Measurements from ENCODE around the gene KIAA1549. TPM values are rescaled to one million over a fixed set of nuclear protein-coding genes. Genes with fewer than 3 reads are reported as not detected.

KIAA1549 gene
- polyA plus RNA-seq, 1 donor (not counting 4 experiments of a cell fraction or from before 2014, with no cell fraction given) = 1.1 TPM

- H2AFZ ChIP-seq (ENCODE audit: control insufficient read depth, low read length) = no peak overlapping the region
- H3K9me1 ChIP-seq (ENCODE audit: control insufficient read depth, extremely low read depth, insufficient read depth, low read length) = no peaks in the 10 kb centered on the region
- TF ChIP-seq, protein P1, sequence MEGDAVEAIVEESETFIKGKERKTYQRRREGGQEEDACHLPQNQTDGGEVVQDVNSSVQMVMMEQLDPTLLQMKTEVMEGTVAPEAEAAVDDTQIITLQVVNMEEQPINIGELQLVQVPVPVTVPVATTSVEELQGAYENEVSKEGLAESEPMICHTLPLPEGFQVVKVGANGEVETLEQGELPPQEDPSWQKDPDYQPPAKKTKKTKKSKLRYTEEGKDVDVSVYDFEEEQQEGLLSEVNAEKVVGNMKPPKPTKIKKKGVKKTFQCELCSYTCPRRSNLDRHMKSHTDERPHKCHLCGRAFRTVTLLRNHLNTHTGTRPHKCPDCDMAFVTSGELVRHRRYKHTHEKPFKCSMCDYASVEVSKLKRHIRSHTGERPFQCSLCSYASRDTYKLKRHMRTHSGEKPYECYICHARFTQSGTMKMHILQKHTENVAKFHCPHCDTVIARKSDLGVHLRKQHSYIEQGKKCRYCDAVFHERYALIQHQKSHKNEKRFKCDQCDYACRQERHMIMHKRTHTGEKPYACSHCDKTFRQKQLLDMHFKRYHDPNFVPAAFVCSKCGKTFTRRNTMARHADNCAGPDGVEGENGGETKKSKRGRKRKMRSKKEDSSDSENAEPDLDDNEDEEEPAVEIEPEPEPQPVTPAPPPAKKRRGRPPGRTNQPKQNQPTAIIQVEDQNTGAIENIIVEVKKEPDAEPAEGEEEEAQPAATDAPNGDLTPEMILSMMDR (optimal IDR thresholded peaks at IDR 0.05 in 1 of 3, IDR thresholded peaks at IDR 0.05 in 1 of 3, conservative IDR thresholded peaks at IDR 0.05 in 1 of 3; ENCODE audit: extremely low read depth in 1 of 3, insufficient read depth in 2 of 3, low read length in 3 of 3) = no peak
- TF ChIP-seq EZH2 (IDR thresholded peaks at IDR 0.05; ENCODE audit: low read length) = no peak
- H3K4me1 ChIP-seq (ENCODE audit: control insufficient read depth, extremely low read depth, insufficient read depth, low read length) = no peaks in the 10 kb centered on the region
- H3K27me3 ChIP-seq (ENCODE audit: control insufficient read depth, extremely low read depth, insufficient read depth, low read length) = no peaks in the 10 kb centered on the region
- no peaks in the 10 kb centered on the region for H3K36me3 ChIP-seq (ENCODE audit: control insufficient read depth in 2 of 2, extremely low read depth in 1 of 2, insufficient read depth in 2 of 2, low read length in 2 of 2)
- dilution Hi-C loops (cut with MboI; ENCODE audit: extremely low pct_ligation_motif_present, low sequenced_read_pairs) = no loop called here
- H3K79me2 ChIP-seq (ENCODE audit: control insufficient read depth, insufficient read depth, low read length) = no peaks in the 10 kb centered on the region
- no peak for DNase-seq (ENCODE audit: low read depth, low spot score)
- H3K4me2 ChIP-seq (ENCODE audit: control insufficient read depth, extremely low read depth, insufficient read depth, low read depth, low read length) = no peak overlapping the region
- H3K9ac ChIP-seq (ENCODE audit: control insufficient read depth, extremely low read depth, insufficient read depth, low read length) = no peak overlapping the region
- no peaks in the 10 kb centered on the region for H4K20me1 ChIP-seq (ENCODE audit: control insufficient read depth, extremely low read depth, insufficient read depth, low read length)
- FAIRE-seq = no peak
- H3K9me3 ChIP-seq (ENCODE audit: control insufficient read depth, low read depth, low read length) = no peaks in the 10 kb centered on the region
- no peak overlapping the region for H3K4me3 ChIP-seq (ENCODE audit: control insufficient read depth in 2 of 3, extremely low read depth in 1 of 3, insufficient read depth in 2 of 3, low read depth in 1 of 3, low read length in 3 of 3)
- no peak overlapping the region for H3K27ac ChIP-seq (ENCODE audit: control insufficient read depth, insufficient read depth, low read length)
These were observed 7.1 kb downstream of the KIAA1549 start for GRCh38 chr7:138974103-138974502.

GRCh38 chr7:138970952-138971351 lies 10.2 kb downstream of the KIAA1549 start:
- H3K36me3 ChIP-seq (ENCODE audit: control insufficient read depth in 2 of 2, extremely low read depth in 1 of 2, insufficient read depth in 2 of 2, low read length in 2 of 2) = no peaks in the 10 kb centered on the region
- H3K9ac ChIP-seq (ENCODE audit: control insufficient read depth, extremely low read depth, insufficient read depth, low read length) = no peak overlapping the region
- no peaks in the 10 kb centered on the region for H4K20me1 ChIP-seq (ENCODE audit: control insufficient read depth, extremely low read depth, insufficient read depth, low read length)
- H3K27ac ChIP-seq (ENCODE audit: control insufficient read depth, insufficient read depth, low read length) = no peak overlapping the region
- H2AFZ ChIP-seq (ENCODE audit: control insufficient read depth, low read length) = no peak overlapping the region
- H3K9me3 ChIP-seq (ENCODE audit: control insufficient read depth, low read depth, low read length) = no peaks in the 10 kb centered on the region
- no peaks in the 10 kb centered on the region for H3K9me1 ChIP-seq (ENCODE audit: control insufficient read depth, extremely low read depth, insufficient read depth, low read length)
- H3K4me1 ChIP-seq (ENCODE audit: control insufficient read depth, extremely low read depth, insufficient read depth, low read length) = no peaks in the 10 kb centered on the region
- FAIRE-seq (no peak), DNase-seq (ENCODE audit: low read depth, low spot score) (no peak)
- no peak overlapping the region for H3K4me2 ChIP-seq (ENCODE audit: control insufficient read depth, extremely low read depth, insufficient read depth, low read depth, low read length)
- dilution Hi-C loops (cut with MboI; ENCODE audit: extremely low pct_ligation_motif_present, low sequenced_read_pairs) = no loop called here
- H3K27me3 ChIP-seq (ENCODE audit: control insufficient read depth, extremely low read depth, insufficient read depth, low read length) = no peaks in the 10 kb centered on the region
- H3K4me3 ChIP-seq (ENCODE audit: control insufficient read depth in 2 of 3, extremely low read depth in 1 of 3, insufficient read depth in 2 of 3, low read depth in 1 of 3, low read length in 3 of 3) = no peak overlapping the region
- TF ChIP-seq, protein P1 (optimal IDR thresholded peaks at IDR 0.05 in 1 of 3, IDR thresholded peaks at IDR 0.05 in 1 of 3, conservative IDR thresholded peaks at IDR 0.05 in 1 of 3; ENCODE audit: extremely low read depth in 1 of 3, insufficient read depth in 2 of 3, low read length in 3 of 3) = no peak
- TF ChIP-seq EZH2 (IDR thresholded peaks at IDR 0.05; ENCODE audit: low read length) = no peak
- no peaks in the 10 kb centered on the region for H3K79me2 ChIP-seq (ENCODE audit: control insufficient read depth, insufficient read depth, low read length)

All from keratinocyte (primary cell).